Spleen (tissue), 11 donors: ENCODE data around the gene TDRD9. TPM values are rescaled to one million over a fixed set of nuclear protein-coding genes. Genes with fewer than 3 reads are reported as not detected.
A peak's percentile ranks its signal among the peaks of the same experiment; 100 is the strongest.
"Not testable (repeated sequence)": the region's sequence is repeated elsewhere in the genome, so short reads cannot be mapped to it uniquely, and the experiment has no call there.

Experiments used
- DNase-seq: peaks from one replicate; pipeline ENCODE4 v3.0.0-alpha.2; 2020
- H3K27ac ChIP-seq, 8 donors: fragments of 200-600 bp; sonication (generic) in 7 of 8; 1 replicate in 4 of 8; 2 replicates in 4 of 8; pipeline versions ENCODE4 v1.5.0 to v1.8.0; 2016 to 2021; ENCODE audit warnings: inconsistent platforms in 4 of 8, mild to moderate bottlenecking in 4 of 8, moderate library complexity in 1 of 8
- H3K27me3 ChIP-seq, 7 donors: fragments of 200-600 bp; sonication (generic) in 6 of 7; replicated peaks in 1 of 7; 1 replicate in 4 of 7; 2 replicates in 3 of 7; pipeline versions ENCODE4 v1.5.0 to v1.8.0; 2016 to 2021; ENCODE audit warnings: inconsistent platforms in 3 of 7, mild to moderate bottlenecking in 1 of 7
- H3K36me3 ChIP-seq, 6 donors: fragments of 200-600 bp; sonication (generic) in 5 of 6; 1 replicate in 4 of 6; 2 replicates in 2 of 6; pipeline versions ENCODE4 v1.5.0 to v1.8.0; 2016 to 2021; ENCODE audit warnings: inconsistent platforms in 2 of 6
- H3K4me1 ChIP-seq, 6 donors: fragments of 200-600 bp; sonication (generic) in 5 of 6; 1 replicate in 3 of 6; 2 replicates in 3 of 6; pipeline versions ENCODE4 v1.5.0 to v1.8.0; 2016 to 2021; ENCODE audit warnings: inconsistent platforms in 3 of 6
- H3K4me3 ChIP-seq, 8 donors: fragments of 200-600 bp; sonication (generic) in 7 of 8; 1 replicate in 4 of 8; 2 replicates in 4 of 8; pipeline versions ENCODE4 v1.5.0 to v1.8.0; 2016 to 2021; ENCODE audit warnings: inconsistent platforms in 4 of 8, mild to moderate bottlenecking in 4 of 8, moderate library complexity in 2 of 8
- H3K9me3 ChIP-seq, 8 donors: fragments of 200-600 bp; sonication (generic) in 7 of 8; 1 replicate in 4 of 8; 2 replicates in 4 of 8; pipeline versions ENCODE4 v1.5.0 to v1.8.0; 2016 to 2021; ENCODE audit warnings: inconsistent platforms in 4 of 8
- POLR2A ChIP-seq, 3 donors: fragments of 450-650 bp; IDR thresholded peaks; one replicate each; pipeline ENCODE4 v1.5.1; 2017; ENCODE audit warnings: antibody characterized with exemption in 3 of 3, mild to moderate bottlenecking in 1 of 3
- POLR2AphosphoS5 ChIP-seq, 3 donors: sonication (generic); formaldehyde crosslinking; IDR thresholded peaks; one replicate each; pipeline ENCODE4 v1.5.1; 2017; ENCODE audit warnings: antibody characterized with exemption in 3 of 3
- WGBS, 5 donors: extraction: QIAGEN DNeasy Blood & Tissue Kit in 3 of 5; methylation state at CpG; one replicate each; pipeline versions ENCODE4 v1.1.5 to v1.1.7; 2013 to 2018; 5-methylcytosine and 5-hydroxymethylcytosine counted together
- intact Hi-C: fragments of 100-400 bp; cut with DNase I; formaldehyde crosslinking; loops from one replicate; pipeline ENCODE4 v1.15.0; 2023; ENCODE audit warnings: low total_unique reads
- polyA plus RNA-seq, 3 donors: library from polyadenylated mRNA; stranded (reverse); fragments of 200-250 nt; gene quantifications; one replicate each; pipeline ENCODE4 v1.2.1, GENCODE V29; 2013
- total RNA-seq, 7 donors: library from RNA; depleted of rRNA in 3 of 7; stranded (reverse); fragments of >200 nt in 3 of 7; fragmentation: NEBNext Ultra II Directional in 4 of 7; extraction: Animal tissue kit (Norgen Biotek cat#: 25700) in 4 of 7; gene quantifications; one replicate each; pipeline versions ENCODE4 v1.1.0 to v1.2.1, GENCODE V29; 2016 to 2021
- TF ChIP-seq, protein P1 (sequence below), 11 experiments: fragments of 200-600 bp in 7 of 11; fragments of 450-650 bp in 4 of 11; sonication (generic) in 4 of 11; IDR thresholded peaks in 8 of 11; conservative IDR thresholded peaks in 3 of 11; 1 replicate in 7 of 11; 2 replicates in 4 of 11; pipeline versions ENCODE4 v1.4.0 to v1.8.0; 2016 to 2021; ENCODE audit warnings: antibody characterized with exemption in 11 of 11, inconsistent platforms in 4 of 11, mild to moderate bottlenecking in 1 of 11
- donor health status: healthy with polysubstance abuse.
- donor health status: DM: no; HTN: no; CAD: no; lungs with moderate emphysema.
- donor health status: DM: no; HTN: no; CAD: no.
- donor health status: Bipolar disorder and iron deficiency.
- donor health status: healthy.
- donor health status: DM: no; HTN: no; CAD: no.
- donor health status: DM: yes; HTN: yes; CAD: no.

The TDRD9 gene
- total and polyA plus RNA-seq, 10 donors = 0.70 to 18.7 (median 8.0) TPM

DNA sequence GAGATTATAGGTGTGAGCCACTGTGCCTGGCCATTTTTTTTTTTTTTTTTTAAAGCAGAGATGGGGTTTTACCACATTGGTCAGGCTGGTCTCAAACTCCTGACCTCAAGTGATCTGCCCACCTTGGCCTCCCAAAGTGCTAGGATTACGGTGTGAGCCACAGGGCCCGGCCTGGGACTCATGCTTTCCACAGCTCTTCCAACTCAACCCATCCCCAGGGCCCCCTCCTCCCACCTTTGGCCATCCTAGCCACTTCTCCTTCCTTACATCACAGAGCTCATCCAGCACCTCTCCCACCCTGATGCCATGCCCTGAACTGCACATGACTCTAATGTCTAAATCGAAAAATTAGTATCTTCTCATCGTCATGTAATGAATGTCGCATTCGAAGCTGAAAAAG is 12.6 kb upstream of the TDRD9 start:
- peaks cover 0 to 84% (median 49%) of the 10 kb centered on the region in 6 donors for H3K36me3 ChIP-seq
- 91 to 96% (median 94%) methylated on average over 6 of the region's 6 CpGs for WGBS, 5 donors
- no peaks in the 10 kb centered on the region for H3K9me3 ChIP-seq
- H3K27ac ChIP-seq = no peak overlapping the region
- intact Hi-C loops = loop anchor here (10.0 kb wide), 1 partner anchor 341 kb away; no protein-coding TSS in a partner anchor
- peak; percentile 30 for DNase-seq
- H3K4me1 ChIP-seq = peaks cover 7 to 55% (median 30%) of the 10 kb centered on the region in 6 donors
- TF ChIP-seq POLR2AphosphoS5 (IDR thresholded peaks at IDR 0.05) (no peak), POLR2A (IDR thresholded peaks at IDR 0.05) (no peak)
- TF ChIP-seq, protein P1, sequence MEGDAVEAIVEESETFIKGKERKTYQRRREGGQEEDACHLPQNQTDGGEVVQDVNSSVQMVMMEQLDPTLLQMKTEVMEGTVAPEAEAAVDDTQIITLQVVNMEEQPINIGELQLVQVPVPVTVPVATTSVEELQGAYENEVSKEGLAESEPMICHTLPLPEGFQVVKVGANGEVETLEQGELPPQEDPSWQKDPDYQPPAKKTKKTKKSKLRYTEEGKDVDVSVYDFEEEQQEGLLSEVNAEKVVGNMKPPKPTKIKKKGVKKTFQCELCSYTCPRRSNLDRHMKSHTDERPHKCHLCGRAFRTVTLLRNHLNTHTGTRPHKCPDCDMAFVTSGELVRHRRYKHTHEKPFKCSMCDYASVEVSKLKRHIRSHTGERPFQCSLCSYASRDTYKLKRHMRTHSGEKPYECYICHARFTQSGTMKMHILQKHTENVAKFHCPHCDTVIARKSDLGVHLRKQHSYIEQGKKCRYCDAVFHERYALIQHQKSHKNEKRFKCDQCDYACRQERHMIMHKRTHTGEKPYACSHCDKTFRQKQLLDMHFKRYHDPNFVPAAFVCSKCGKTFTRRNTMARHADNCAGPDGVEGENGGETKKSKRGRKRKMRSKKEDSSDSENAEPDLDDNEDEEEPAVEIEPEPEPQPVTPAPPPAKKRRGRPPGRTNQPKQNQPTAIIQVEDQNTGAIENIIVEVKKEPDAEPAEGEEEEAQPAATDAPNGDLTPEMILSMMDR (IDR thresholded peaks at IDR 0.05 in 8 of 11, conservative IDR thresholded peaks at IDR 0.05 in 3 of 11) = no peak
- no peaks in the 10 kb centered on the region for H3K27me3 ChIP-seq
- H3K4me3 ChIP-seq = no peak overlapping the region

DNA sequence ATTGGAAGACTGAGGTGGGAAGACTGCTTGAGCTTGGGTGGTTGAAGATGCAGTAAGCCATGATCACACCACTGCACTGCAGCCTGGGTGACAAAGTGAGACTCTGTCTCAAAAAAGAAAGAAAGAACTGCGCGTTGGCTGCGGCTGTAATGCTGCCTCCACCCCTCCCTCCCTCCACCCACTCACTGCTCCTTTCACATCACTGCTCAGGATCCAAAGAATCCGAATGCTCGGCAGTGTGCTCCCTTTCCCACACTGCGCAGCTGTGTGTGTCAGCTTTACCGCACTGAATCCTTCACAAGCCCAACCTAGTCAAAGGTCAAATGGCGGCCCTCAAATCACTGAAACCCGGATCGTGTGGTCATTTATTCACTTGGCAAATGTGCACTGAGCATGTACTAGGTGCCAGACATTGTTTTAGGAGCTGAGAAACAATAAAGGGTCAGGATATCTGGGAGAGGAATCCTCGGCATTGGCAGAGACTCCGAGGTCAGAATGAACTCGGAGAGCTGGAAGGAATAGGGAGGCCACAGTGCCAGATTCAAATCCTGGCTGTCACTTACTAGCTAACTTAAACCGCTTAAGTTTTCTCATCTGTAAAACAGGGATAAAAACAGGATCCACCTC is 11.5 kb upstream of the TDRD9 start:
- H3K27ac ChIP-seq = no peak overlapping the region
- H3K4me1 ChIP-seq = peaks cover 10 to 57% (median 34%) of the 10 kb centered on the region in 6 donors
- DNase-seq = peak; percentile 41
- no peaks in the 10 kb centered on the region for H3K27me3 ChIP-seq
- TF ChIP-seq, protein P1 (IDR thresholded peaks at IDR 0.05 in 8 of 11, conservative IDR thresholded peaks at IDR 0.05 in 3 of 11) = no peak
- no peak for TF ChIP-seq POLR2A (IDR thresholded peaks at IDR 0.05)
- no peak for TF ChIP-seq POLR2AphosphoS5 (IDR thresholded peaks at IDR 0.05)
- H3K4me3 ChIP-seq = no peak overlapping the region
- WGBS, 5 donors = 82 to 93% (median 85%) methylated on average over 14 of the region's 14 CpGs
- no peaks in the 10 kb centered on the region for H3K9me3 ChIP-seq
- H3K36me3 ChIP-seq = peaks cover 0 to 73% (median 41%) of the 10 kb centered on the region in 6 donors
- intact Hi-C loops = loop anchor here (10.0 kb wide), 1 partner anchor 342 kb away; no protein-coding TSS in a partner anchor

DNA sequence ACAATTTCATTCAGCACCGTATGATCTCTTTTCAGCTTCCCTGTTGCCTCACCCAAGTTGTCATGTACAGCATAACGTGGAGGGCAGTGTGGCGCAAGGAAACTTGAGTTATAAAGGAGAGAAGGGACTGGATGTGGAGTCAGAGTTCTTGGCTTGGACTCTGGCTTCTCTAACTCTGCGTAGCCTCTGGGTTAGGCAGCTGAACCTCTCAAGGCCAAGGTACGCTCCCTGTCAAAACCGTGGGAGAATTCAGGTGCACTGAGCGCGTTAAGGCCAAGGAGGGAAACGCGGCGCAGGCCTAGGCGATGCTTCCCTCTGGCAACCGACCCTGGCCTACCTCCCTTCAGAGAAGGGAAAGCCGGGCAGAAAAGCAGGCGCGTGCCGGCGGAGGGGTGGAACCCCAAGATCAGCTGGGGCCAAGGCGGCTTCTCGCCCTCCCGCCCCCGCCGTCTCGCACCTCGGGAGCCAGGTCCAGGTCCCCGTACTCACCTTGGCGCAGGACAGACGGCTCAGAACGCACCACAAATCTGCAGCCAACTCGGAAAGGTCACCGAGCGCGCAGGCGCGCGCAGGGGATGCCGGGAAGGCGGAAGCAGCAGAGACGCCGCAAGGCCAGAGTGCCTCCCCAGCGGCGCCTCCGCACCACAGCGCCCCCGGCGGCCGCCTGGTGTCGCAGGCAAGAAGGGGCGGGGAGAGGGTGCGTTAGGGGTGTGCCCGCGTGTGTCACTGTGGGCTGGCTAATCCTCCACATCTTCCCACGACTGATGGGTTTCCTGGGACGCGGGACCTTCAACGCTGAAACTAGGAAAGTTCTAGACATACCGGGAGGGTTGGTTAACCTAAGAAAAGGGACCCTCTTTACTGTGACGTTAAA is 7.0 kb upstream of the TDRD9 start:
- 0 to 2% (median 1%) methylated on average over 51 to 58 of the region's 58 CpGs for WGBS, 5 donors
- no peak for TF ChIP-seq POLR2A (IDR thresholded peaks at IDR 0.05)
- TF ChIP-seq, protein P1 (IDR thresholded peaks at IDR 0.05 in 8 of 11, conservative IDR thresholded peaks at IDR 0.05 in 3 of 11) = peak; percentile 92 to 100 (median 99)
- peak; percentile 87 to 95 (median 88) for TF ChIP-seq POLR2AphosphoS5 (IDR thresholded peaks at IDR 0.05)
- peaks cover 0 to 14% (median 0%) of the 10 kb centered on the region in 7 donors for H3K27me3 ChIP-seq
- peaks cover 10 to 73% (median 40%) of the 10 kb centered on the region in 6 donors for H3K4me1 ChIP-seq
- H3K27ac ChIP-seq = peak overlapping the region; percentile 64 to 91 (median 85)
- H3K36me3 ChIP-seq = peaks cover 0 to 28% (median 7%) of the 10 kb centered on the region in 6 donors
- H3K4me3 ChIP-seq = peak overlapping the region; percentile 75 to 95 (median 92)
- no peaks in the 10 kb centered on the region for H3K9me3 ChIP-seq
- intact Hi-C loops = no loop called here
- DNase-seq = peak; percentile 99

DNA sequence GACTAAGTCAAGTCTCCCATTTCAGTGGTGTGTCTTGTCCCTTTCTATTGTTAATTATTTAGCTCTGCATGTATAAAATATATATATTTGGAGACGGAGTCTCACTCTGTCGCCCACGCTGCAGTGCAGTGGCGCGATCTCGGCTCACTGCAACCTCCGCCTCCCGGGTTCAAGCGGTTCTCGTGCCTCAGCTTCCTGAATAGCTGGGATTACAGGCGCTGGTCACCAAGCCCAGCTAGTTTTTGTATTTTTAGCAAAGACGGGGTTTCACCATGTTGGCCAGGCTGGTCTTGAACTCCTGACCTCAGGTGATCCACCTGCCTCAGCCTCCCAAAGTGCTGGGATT is 6.4 kb upstream of the TDRD9 start:
- H3K9me3 ChIP-seq, intact Hi-C loops, DNase-seq: not testable (repeated sequence)
- 59 to 75% (median 64%) methylated on average over 12 of the region's 12 CpGs for WGBS, 5 donors
- H3K27ac ChIP-seq = peak overlapping the region in 4 of 8 donors; percentile 87 to 91 (median 90)
- peaks cover 0 to 14% (median 0%) of the 10 kb centered on the region in 7 donors for H3K27me3 ChIP-seq
- H3K4me1 ChIP-seq = peaks cover 10 to 67% (median 39%) of the 10 kb centered on the region in 6 donors
- H3K4me3 ChIP-seq = peak overlapping the region in 7 of 8 donors; percentile 75 to 95 (median 89)
- H3K36me3 ChIP-seq = peaks cover 0 to 22% (median 5%) of the 10 kb centered on the region in 6 donors
